SK-N-SH treated with all-trans-retinoic acid at 6 μM for 48 hours (cell line): ENCODE data around the gene AGMO.
"Not testable (repeated sequence)": the region's sequence is repeated elsewhere in the genome, so short reads cannot be mapped to it uniquely, and the experiment has no call there.

Experiments
- CSDC2 ChIP-seq: fragments of 250-450 bp; sonication (Bioruptor Pico); IDR thresholded peaks from 2 replicates; pipeline ENCODE4 v1.5.0; 2020; ENCODE audit warnings: mild to moderate bottlenecking, moderate library complexity
- OSR1 ChIP-seq: fragments of 250-450 bp; sonication (Bioruptor Pico); IDR thresholded peaks from 2 replicates; pipeline ENCODE4 v1.8.0; 2022; ENCODE audit warnings: moderate library complexity, mild to moderate bottlenecking, inconsistent platforms
- TOX ChIP-seq: fragments of 250-450 bp; sonication (Bioruptor Pico); IDR thresholded peaks from 2 replicates; pipeline ENCODE4 v1.8.0; 2021; ENCODE audit warnings: mild to moderate bottlenecking, moderate library complexity, borderline replicate concordance
- ZFP30 ChIP-seq: fragments of 450-650 bp; formaldehyde crosslinking; IDR thresholded peaks from 2 replicates; pipeline ENCODE4 v1.5.0; 2022; ENCODE audit warnings: mild to moderate bottlenecking, moderate library complexity
- ZNF8 ChIP-seq: fragments of 450-650 bp; formaldehyde crosslinking; IDR thresholded peaks from 2 replicates; pipeline ENCODE4 v1.5.0; 2020; ENCODE audit warnings: mild to moderate bottlenecking, moderate library complexity
- TF ChIP-seq, protein P1 (sequence below): fragments of 250-450 bp; sonication (Bioruptor Pico); IDR thresholded peaks from 2 replicates; pipeline ENCODE4 v1.5.1; 2021; ENCODE audit warnings: mild to moderate bottlenecking, moderate library complexity
- TF ChIP-seq, protein P2 (sequence below): fragments of 250-450 bp; sonication (Bioruptor Pico); IDR thresholded peaks from 2 replicates; pipeline ENCODE4 v1.5.1; 2020; ENCODE audit warnings: low read depth, mild to moderate bottlenecking, moderate library complexity
- TF ChIP-seq, protein P3 (sequence below): fragments of 250-450 bp; sonication (Bioruptor Pico); IDR thresholded peaks from 2 replicates; pipeline ENCODE4 v1.8.0; 2021; ENCODE audit warnings: low read depth, mild to moderate bottlenecking, moderate library complexity, borderline replicate concordance
- TF ChIP-seq, protein P4 (sequence below): fragments of 250-450 bp; sonication (Bioruptor Pico); IDR thresholded peaks from 2 replicates; pipeline ENCODE4 v1.8.0; 2020; ENCODE audit warnings: mild to moderate bottlenecking, moderate library complexity, borderline replicate concordance

DNA sequence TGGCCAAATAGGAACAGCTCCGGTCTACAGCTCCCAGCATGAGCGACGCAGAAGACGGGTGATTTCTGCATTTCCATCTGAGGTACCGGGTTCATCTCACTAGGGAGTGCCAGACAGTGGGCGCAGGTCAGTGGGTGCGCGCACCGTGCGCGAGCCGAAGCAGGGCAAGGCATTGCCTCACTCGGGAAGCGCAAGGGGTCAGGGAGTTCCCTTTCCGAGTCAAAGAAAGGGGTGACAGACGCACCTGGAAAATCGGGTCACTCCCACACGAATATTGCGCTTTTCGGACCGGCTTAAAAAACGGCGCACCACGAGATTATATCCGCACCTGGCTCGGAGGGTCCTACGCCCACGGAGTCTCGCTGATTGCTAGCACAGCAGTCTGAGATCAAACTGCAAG lies 14.5 kb downstream of the AGMO start:
- not testable (repeated sequence) for TF ChIP-seq ZFP30 (CRISPR knock-in tag); TOX (CRISPR knock-in tag); OSR1; ZNF8; CSDC2
- TF ChIP-seq, protein P1, sequence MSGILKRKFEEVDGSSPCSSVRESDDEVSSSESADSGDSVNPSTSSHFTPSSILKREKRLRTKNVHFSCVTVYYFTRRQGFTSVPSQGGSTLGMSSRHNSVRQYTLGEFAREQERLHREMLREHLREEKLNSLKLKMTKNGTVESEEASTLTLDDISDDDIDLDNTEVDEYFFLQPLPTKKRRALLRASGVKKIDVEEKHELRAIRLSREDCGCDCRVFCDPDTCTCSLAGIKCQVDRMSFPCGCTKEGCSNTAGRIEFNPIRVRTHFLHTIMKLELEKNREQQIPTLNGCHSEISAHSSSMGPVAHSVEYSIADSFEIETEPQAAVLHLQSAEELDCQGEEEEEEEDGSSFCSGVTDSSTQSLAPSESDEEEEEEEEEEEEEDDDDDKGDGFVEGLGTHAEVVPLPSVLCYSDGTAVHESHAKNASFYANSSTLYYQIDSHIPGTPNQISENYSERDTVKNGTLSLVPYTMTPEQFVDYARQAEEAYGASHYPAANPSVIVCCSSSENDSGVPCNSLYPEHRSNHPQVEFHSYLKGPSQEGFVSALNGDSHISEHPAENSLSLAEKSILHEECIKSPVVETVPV: not testable (repeated sequence)
- TF ChIP-seq, protein P2, sequence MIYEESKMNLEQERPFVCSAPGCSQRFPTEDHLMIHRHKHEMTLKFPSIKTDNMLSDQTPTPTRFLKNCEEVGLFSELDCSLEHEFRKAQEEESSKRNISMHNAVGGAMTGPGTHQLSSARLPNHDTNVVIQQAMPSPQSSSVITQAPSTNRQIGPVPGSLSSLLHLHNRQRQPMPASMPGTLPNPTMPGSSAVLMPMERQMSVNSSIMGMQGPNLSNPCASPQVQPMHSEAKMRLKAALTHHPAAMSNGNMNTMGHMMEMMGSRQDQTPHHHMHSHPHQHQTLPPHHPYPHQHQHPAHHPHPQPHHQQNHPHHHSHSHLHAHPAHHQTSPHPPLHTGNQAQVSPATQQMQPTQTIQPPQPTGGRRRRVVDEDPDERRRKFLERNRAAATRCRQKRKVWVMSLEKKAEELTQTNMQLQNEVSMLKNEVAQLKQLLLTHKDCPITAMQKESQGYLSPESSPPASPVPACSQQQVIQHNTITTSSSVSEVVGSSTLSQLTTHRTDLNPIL (CRISPR knock-in tag): not testable (repeated sequence)
- TF ChIP-seq, protein P3, sequence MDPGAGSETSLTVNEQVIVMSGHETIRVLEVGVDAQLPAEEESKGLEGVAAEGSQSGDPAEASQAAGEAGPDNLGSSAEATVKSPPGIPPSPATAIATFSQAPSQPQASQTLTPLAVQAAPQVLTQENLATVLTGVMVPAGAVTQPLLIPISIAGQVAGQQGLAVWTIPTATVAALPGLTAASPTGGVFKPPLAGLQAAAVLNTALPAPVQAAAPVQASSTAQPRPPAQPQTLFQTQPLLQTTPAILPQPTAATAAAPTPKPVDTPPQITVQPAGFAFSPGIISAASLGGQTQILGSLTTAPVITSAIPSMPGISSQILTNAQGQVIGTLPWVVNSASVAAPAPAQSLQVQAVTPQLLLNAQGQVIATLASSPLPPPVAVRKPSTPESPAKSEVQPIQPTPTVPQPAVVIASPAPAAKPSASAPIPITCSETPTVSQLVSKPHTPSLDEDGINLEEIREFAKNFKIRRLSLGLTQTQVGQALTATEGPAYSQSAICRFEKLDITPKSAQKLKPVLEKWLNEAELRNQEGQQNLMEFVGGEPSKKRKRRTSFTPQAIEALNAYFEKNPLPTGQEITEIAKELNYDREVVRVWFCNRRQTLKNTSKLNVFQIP (CRISPR knock-in tag): not testable (repeated sequence)
- TF ChIP-seq, protein P4, sequence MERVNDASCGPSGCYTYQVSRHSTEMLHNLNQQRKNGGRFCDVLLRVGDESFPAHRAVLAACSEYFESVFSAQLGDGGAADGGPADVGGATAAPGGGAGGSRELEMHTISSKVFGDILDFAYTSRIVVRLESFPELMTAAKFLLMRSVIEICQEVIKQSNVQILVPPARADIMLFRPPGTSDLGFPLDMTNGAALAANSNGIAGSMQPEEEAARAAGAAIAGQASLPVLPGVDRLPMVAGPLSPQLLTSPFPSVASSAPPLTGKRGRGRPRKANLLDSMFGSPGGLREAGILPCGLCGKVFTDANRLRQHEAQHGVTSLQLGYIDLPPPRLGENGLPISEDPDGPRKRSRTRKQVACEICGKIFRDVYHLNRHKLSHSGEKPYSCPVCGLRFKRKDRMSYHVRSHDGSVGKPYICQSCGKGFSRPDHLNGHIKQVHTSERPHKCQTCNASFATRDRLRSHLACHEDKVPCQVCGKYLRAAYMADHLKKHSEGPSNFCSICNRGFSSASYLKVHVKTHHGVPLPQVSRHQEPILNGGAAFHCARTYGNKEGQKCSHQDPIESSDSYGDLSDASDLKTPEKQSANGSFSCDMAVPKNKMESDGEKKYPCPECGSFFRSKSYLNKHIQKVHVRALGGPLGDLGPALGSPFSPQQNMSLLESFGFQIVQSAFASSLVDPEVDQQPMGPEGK (CRISPR knock-in tag): not testable (repeated sequence)
